Tibial artery (tissue), 4 donors: ENCODE data around the gene GPX6.

Experiments
- DNase-seq, 2 donors: peaks; one replicate each; pipeline ENCODE4 v3.0.0-alpha.2; 2019
- H3K27ac ChIP-seq, 2 donors: fragments of 200-600 bp; sonication (generic) in 1 of 2; 1 replicate in 1 of 2; 2 replicates in 1 of 2; pipeline ENCODE4 v1.5.1; 2018 to 2019; ENCODE audit warnings: mild to moderate bottlenecking in 1 of 2
- H3K27me3 ChIP-seq, 2 donors: fragments of 200-600 bp; sonication (generic) in 1 of 2; one replicate each; pipeline versions ENCODE4 v1.5.1 to v1.6.0; 2016 to 2019
- H3K36me3 ChIP-seq, 3 donors: fragments of 200-600 bp; sonication (generic) in 2 of 3; one replicate each; pipeline ENCODE4 v1.5.1; 2016 to 2019; ENCODE audit warnings: mild to moderate bottlenecking in 2 of 3
- H3K4me1 ChIP-seq, 4 donors: fragments of 200-600 bp; sonication (generic) in 2 of 4; 1 replicate in 3 of 4; 2 replicates in 1 of 4; pipeline ENCODE4 v1.5.1; 2016 to 2019
- H3K4me3 ChIP-seq, 2 donors: fragments of 200-600 bp; sonication (generic) in 1 of 2; 1 replicate in 1 of 2; 2 replicates in 1 of 2; pipeline ENCODE4 v1.5.1; 2018 to 2019; ENCODE audit warnings: mild to moderate bottlenecking in 2 of 2
- H3K9me3 ChIP-seq, 3 donors: fragments of 200-600 bp; sonication (generic) in 1 of 3; one replicate each; pipeline ENCODE4 v1.5.1; 2016 to 2019
- intact Hi-C: fragments of 100-400 bp; cut with DNase I; formaldehyde crosslinking; loops from one replicate; pipeline ENCODE4 v1.15.0; 2023; ENCODE audit warnings: low total_unique reads
- TF ChIP-seq, protein P1 (sequence below), 2 experiments: fragments of 200-600 bp in 1 of 2; fragments of 450-650 bp in 1 of 2; IDR thresholded peaks; one replicate each; pipeline ENCODE4 v1.5.1; 2017 to 2019; ENCODE audit warnings: antibody characterized with exemption in 2 of 2, mild to moderate bottlenecking in 1 of 2, moderate library complexity in 1 of 2

The GPX6 gene

GRCh38 chr6:28542440-28543296 lies 27.1 kb upstream of the GPX6 start:
- TF ChIP-seq, protein P1, sequence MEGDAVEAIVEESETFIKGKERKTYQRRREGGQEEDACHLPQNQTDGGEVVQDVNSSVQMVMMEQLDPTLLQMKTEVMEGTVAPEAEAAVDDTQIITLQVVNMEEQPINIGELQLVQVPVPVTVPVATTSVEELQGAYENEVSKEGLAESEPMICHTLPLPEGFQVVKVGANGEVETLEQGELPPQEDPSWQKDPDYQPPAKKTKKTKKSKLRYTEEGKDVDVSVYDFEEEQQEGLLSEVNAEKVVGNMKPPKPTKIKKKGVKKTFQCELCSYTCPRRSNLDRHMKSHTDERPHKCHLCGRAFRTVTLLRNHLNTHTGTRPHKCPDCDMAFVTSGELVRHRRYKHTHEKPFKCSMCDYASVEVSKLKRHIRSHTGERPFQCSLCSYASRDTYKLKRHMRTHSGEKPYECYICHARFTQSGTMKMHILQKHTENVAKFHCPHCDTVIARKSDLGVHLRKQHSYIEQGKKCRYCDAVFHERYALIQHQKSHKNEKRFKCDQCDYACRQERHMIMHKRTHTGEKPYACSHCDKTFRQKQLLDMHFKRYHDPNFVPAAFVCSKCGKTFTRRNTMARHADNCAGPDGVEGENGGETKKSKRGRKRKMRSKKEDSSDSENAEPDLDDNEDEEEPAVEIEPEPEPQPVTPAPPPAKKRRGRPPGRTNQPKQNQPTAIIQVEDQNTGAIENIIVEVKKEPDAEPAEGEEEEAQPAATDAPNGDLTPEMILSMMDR (IDR thresholded peaks at IDR 0.05) = no peak
- no peaks in the 10 kb centered on the region for H3K4me1 ChIP-seq
- H3K27ac ChIP-seq = no peak overlapping the region
- no peak overlapping the region for H3K4me3 ChIP-seq
- no peak for DNase-seq
- H3K36me3 ChIP-seq = no peaks in the 10 kb centered on the region
- intact Hi-C loops = no loop called here
- peaks cover 0 to 19% of the 10 kb centered on the region in 2 donors for H3K27me3 ChIP-seq
- H3K9me3 ChIP-seq = no peaks in the 10 kb centered on the region

- TF ChIP-seq, protein P1 (IDR thresholded peaks at IDR 0.05) = no peak
- Histone ChIP-seq H3K27ac (no peak overlapping the region), H3K4me3 (no peak overlapping the region), H3K27me3 (peaks cover 0 to 24% of the 10 kb centered on the region in 2 donors), H3K9me3 (no peaks in the 10 kb centered on the region), H3K4me1 (no peaks in the 10 kb centered on the region), H3K36me3 (no peaks in the 10 kb centered on the region)
- no peak for DNase-seq
- intact Hi-C loops = no loop called here
Measured at GRCh38 chr6:28541996-28542395, 26.4 kb upstream of the GPX6 start.

DNA sequence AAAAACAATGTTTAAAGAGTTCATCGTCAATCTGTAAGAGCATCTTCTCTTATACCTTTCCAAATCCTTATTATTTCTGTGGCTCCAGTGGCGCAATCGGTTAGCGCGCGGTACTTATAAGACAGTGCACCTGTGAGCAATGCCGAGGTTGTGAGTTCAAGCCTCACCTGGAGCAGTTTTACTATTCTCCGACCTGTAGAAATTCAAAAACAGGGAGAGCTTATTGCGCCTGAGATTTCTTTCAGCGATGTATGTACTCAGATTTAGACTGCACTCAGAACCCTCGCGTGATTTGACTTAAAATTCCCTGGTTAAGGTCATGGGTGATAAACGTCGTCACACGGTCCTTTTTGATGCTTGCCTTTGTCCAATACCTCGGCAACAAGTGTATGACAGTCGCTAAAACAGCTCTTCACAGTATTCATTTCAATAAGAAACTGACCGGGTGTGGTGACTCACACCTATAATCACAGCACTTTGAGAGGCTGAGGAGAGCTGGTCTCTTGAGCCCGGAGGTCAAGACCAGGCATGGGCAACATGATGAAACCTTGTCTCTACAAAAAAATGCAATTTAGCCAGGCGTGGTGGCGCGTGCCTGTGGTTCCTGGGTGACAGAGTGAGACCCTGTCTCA lies 22.0 kb upstream of the GPX6 start:
- no peak for DNase-seq
- H3K4me1 ChIP-seq = no peaks in the 10 kb centered on the region
- TF ChIP-seq, protein P1 (IDR thresholded peaks at IDR 0.05) = no peak
- intact Hi-C loops = no loop called here
- H3K27me3 ChIP-seq = peaks cover 0 to 17% of the 10 kb centered on the region in 2 donors
- no peak overlapping the region for H3K27ac ChIP-seq
- H3K36me3 ChIP-seq = no peaks in the 10 kb centered on the region
- no peaks in the 10 kb centered on the region for H3K9me3 ChIP-seq
- no peak overlapping the region for H3K4me3 ChIP-seq

GRCh38 chr6:28537065-28537464 lies 21.5 kb upstream of the GPX6 start:
- TF ChIP-seq, protein P1 (IDR thresholded peaks at IDR 0.05) = no peak

GRCh38 chr6:28534875-28535274 lies 19.3 kb upstream of the GPX6 start:
- Histone ChIP-seq H3K36me3 (no peaks in the 10 kb centered on the region), H3K4me1 (no peaks in the 10 kb centered on the region), H3K9me3 (no peaks in the 10 kb centered on the region), H3K4me3 (no peak overlapping the region), H3K27me3 (peaks cover 0 to 12% of the 10 kb centered on the region in 2 donors), H3K27ac (no peak overlapping the region)
- DNase-seq = no peak
- TF ChIP-seq, protein P1 (IDR thresholded peaks at IDR 0.05) = no peak
- intact Hi-C loops = no loop called here

More at GRCh38 chr6:28537065-28537464, 21.5 kb upstream of the GPX6 start:
- intact Hi-C loops = no loop called here
- H3K27me3 ChIP-seq = peaks cover 0 to 16% of the 10 kb centered on the region in 2 donors
- no peak overlapping the region for H3K27ac ChIP-seq
- no peaks in the 10 kb centered on the region for H3K4me1 ChIP-seq
- H3K9me3 ChIP-seq = no peaks in the 10 kb centered on the region
- DNase-seq = no peak
- H3K36me3 ChIP-seq = no peaks in the 10 kb centered on the region
- no peak overlapping the region for H3K4me3 ChIP-seq
